ENCODE data around the gene PSENEN.
"Not testable (repeated sequence)": the region's sequence is repeated elsewhere in the genome, so short reads cannot be mapped to it uniquely, and the experiment has no call there.

Gene PSENEN

DNA sequence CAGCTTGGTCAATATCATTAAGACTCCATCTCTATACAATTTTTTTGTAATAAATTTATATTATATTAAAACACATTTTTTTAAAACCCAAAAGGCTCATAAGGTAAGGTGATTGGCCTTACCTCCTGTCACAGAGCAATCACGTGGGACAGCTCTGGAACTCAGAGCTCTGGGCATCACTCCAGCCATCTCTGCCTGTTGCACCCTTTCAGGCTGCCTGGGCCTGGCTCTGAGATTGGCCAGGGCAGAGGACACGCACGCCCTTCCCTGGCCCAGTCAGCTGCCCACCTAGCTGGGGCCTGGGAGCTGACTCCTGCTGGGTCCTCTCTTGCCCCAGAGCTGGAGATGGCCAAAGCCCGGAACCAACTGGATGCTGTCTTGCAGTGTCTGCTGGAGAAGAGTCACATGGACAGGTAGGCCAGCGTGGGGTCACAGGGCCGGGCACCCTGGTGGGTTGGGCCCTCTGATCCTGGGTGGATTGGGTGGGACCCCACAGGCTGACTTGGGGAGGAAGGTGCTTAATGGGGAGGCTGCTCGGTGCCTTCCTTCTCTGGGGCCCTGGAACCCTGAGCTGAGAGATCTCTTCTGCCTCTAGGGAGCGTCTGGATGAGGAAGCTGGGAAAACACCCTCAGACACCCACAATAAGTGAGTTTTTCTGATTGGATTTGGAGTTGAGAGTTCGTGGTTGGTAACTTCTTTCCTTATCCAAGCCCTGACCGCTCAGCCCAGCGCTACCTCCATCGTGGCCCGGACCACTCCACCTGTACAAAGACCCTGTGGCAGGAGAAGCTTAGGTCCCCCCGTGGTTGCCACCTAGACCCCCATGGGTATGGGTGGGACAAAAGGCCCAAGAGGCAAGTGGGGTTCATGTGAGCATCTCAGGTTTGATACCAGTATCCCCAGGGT lies 6.6 kb downstream of the PSENEN start:
- no peak for DNase-seq (ENCODE audit: low read depth, low spot score)

DNA sequence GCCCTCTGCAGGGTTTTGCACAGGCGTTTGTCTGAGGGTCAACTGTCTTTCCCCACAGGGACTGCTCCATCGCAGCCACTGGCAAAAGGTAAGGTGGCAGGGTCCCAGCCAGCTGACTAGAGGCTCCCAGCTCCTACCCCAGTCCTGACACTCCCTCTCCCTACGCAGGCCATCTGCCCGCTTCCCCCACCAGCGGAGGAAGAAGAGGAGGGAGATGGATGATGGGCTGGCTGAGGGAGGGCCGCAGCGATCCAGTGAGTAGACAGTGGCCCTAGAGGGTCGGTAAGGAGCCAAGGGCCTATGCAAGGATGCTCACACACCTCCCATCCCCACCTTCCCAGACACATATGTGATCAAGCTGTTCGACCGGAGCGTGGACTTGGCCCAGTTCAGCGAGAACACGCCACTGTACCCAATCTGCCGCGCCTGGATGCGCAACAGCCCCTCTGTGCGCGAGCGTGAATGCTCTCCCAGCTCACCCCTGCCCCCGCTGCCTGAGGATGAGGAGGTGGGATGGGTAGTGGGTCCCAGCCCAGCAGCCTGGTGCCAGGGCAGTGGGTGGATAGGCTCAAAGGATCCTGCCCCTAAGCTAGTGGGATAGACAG lies 7.4 kb downstream of the PSENEN start:
- no peak for DNase-seq (ENCODE audit: low read depth, low spot score)

DNA sequence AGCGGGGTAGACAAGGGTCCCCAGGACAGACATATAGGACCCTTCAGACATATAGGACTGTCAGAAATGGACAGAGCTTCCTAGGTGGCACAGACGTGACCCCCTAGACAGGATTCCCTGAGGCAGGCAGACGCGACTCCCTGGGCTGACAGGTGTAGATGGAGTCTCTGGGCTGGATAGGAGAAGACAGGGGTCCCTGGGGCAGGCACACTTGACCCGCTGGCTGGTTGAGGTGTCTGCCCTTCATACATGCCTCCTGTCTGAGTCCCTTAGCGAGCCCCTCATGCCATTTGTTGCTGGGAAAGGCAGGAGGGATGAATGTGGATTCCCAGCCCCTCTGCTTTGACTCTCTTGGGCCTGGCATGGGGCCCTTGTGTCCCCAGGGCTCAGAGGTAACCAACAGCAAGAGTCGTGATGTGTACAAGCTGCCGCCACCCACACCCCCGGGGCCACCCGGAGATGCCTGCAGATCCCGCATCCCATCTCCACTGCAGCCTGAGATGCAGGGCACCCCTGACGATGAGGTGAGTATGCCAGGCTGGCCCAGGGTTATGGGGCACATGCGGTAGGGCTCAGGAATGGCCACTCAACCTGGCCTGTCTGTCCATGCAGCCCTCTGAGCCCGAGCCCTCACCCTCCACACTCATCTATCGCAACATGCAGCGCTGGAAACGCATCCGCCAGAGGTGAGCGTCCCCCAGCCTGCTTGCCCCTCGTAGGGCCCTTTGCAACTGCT lies 8.4 kb downstream of the PSENEN start:
- DNase-seq (ENCODE audit: low read depth, low spot score) = no peak

- DNase-seq (ENCODE audit: low read depth, low spot score) = no peak
Measured at GRCh38 chr19:35754370-35755130, 9.1 kb downstream of the PSENEN start.

GRCh38 chr19:35755131-35755549 lies 9.7 kb downstream of the PSENEN start:
- no peak for DNase-seq (ENCODE audit: low read depth, low spot score)

GRCh38 chr19:35755550-35756376 lies 10.3 kb downstream of the PSENEN start:
- DNase-seq (ENCODE audit: low read depth, low spot score) = peak; percentile 30

- DNase-seq (ENCODE audit: low read depth, low spot score) = peak; percentile 81
Measured at GRCh38 chr19:35756377-35757230, 11.2 kb downstream of the PSENEN start, which contains the start of gene HSPB6. Gene HSPB6 (minus strand): TSS chr19:35757029. CDS start chr19:35757008, 21 bp downstream.

DNA sequence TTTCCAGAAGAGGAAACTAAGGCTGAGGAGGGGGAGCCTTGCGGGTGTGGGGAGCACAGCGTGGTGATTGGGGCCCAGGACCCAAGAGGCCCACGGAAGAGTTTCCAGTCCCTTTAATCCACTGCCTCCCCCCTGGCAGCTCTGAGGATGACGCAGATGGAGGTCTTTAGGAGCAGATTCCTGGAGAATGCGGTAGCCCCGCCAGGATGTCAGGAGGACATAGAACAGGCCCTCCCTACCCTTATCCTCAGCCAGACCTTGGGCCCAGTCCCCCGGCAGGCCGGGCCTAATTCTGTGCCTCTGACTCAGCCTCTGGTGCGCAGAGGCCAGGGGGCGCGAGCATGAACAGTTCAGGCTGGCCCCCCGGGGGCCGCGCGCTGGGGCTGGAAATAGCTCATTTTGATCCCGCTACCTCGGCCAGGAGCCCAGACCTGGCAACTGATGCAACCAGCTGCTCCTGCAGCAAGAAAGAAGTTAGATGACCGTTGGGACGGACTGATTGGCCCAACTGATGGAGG lies 11.8 kb downstream of the PSENEN start:
- peak; percentile 92 for DNase-seq (ENCODE audit: low read depth, low spot score)

- DNase-seq (ENCODE audit: low read depth, low spot score) = peak; percentile 100
Measured at GRCh38 chr19:35757749-35758608, 12.5 kb downstream of the PSENEN start, which contains the start of gene PROSER3. Gene PROSER3 (plus strand): TSS chr19:35758176. CDS start chr19:35758216, 40 bp downstream.

- DNase-seq (ENCODE audit: low read depth, low spot score) = no peak
Measured at GRCh38 chr19:35759697-35760096, 14.2 kb downstream of the PSENEN start.

DNA sequence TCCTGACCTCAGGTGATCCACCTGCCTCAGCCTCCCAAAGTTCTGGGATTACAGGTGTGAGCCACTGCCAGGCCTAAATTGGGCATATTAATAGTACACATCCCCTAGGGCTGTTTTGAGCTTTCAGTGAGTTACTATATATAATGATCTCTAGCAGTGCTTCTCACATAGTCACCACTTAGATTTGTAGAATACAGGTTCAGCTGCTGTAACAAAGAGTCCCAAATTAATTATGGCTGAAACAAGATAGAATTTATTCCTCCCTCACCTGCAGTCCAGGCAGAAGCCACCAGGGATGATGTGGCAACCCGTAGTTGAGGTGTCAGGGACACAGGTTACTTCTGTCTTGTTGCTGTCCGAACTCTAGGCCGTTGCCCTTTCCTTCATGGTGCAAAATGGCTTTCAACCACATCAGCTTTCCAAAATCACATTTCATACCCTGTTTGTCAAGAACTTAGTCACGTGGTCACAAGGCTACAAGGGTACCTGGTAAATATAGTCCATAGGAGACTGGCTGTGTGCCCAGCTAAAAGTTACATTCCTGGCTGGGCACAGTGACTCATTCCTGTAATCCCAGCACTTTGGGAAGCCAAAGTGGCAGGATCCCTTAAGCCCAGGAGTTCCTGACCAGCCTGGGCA lies 15.4 kb downstream of the PSENEN start:
- no peak for DNase-seq (ENCODE audit: low read depth, low spot score)

GRCh38 chr19:35764432-35765315 lies 19.2 kb downstream of the PSENEN start:
- no peak for DNase-seq (ENCODE audit: low read depth, low spot score)

GRCh38 chr19:35766571-35767104 lies 21.2 kb downstream of the PSENEN start:
- no peak for DNase-seq (ENCODE audit: low read depth, low spot score)

DNA sequence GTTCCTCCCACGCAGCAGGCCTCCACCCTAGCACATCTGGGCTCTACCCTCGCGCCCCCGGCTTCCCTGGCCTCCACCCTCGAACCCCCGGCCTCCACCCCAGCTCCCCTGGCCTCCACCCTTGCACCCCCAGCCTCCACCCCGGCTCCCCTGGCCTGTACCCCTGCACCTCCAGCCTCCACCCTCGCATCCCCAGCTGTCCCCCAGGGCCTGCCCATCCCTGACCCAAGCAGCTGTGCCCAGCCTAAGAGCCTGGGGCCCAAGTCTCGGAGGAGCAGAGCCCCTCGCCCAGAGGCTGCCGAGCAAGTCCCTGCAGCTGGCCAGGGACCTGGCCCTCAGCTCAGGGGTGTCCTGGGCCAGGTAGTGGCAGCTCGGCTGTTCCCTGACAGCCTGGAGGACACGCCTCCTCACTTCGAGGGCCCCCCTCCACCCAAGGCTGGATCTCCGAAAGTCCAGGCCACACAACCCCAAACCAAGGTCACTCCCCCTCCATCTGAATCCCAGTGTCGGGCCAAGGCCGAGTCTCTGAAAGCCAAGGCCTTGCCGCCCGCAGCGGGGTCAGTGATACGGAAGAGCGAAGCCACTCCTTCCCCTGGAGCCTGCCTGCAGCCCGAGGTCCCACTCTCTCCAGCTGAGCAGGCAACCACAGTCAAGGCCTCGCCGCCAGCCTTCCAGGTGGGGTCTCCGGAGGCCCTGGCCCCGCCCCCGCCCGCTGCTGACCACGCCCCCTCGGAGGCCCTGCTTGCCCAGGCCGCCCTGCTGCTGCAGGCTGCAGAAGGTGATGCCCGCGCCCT lies 22.0 kb downstream of the PSENEN start:
- peak; percentile 27 for DNase-seq (ENCODE audit: low read depth, low spot score)

- DNase-seq (ENCODE audit: low read depth, low spot score) = no peak
Measured at GRCh38 chr19:35768082-35768421, 22.6 kb downstream of the PSENEN start.

DNA sequence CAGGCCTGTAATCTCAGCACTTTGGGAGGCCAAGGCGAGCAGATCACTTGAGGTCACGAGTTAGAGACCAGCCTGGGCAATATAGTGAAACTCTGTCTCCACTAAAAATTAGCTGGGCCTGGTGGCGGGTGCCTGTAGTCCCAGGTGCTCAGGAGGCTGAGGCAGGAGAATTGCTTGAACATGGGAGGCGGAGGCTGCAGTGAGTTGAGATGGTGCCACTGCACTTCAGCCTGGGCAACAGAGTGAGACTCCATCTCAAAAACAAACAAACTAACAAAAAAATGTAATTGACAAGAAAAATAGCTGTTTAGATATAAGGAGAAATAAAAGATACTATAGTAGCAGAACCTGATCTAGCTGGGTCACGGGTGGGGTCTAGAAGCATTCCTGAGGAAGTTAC lies 26.9 kb downstream of the PSENEN start:
- not testable (repeated sequence) for DNase-seq (ENCODE audit: low read depth, low spot score)

All from astrocyte of the hippocampus (primary cell).